HG02981 (cell line): Measurements from ENCODE around the gene SPDEF.

ENCODE experiments used
- ATAC-seq: cut with Tn5 transposase; IDR thresholded peaks from one replicate; pipeline ENCODE4 v1.9.1; 2021; ENCODE audit warnings: mild to moderate bottlenecking, moderate library complexity; ENCODE audit not compliant: unreplicated experiment

The SPDEF gene

GRCh38 chr6:34556031-34556471, at the start of gene SPDEF:
Gene SPDEF (minus strand): TSS chr6:34556329. CDS start chr6:34544455, 11,874 bp downstream.
- no peak for ATAC-seq

- ATAC-seq = no peak
Observed at GRCh38 chr6:34603707-34604106, 47.6 kb upstream of the SPDEF start.

- ATAC-seq = no peak
Observed at GRCh38 chr6:34602318-34603111, 46.4 kb upstream of the SPDEF start.

GRCh38 chr6:34601706-34602105, 45.6 kb upstream of the SPDEF start:
- ATAC-seq = no peak

GRCh38 chr6:34600796-34601195, 44.7 kb upstream of the SPDEF start:
- no peak for ATAC-seq

GRCh38 chr6:34600101-34600500, 44.0 kb upstream of the SPDEF start:
- no peak for ATAC-seq

- no peak for ATAC-seq
Observed at GRCh38 chr6:34598712-34599111, 42.6 kb upstream of the SPDEF start.

- ATAC-seq = no peak
Observed at GRCh38 chr6:34597605-34598353, 41.6 kb upstream of the SPDEF start.

- no peak for ATAC-seq
Observed at GRCh38 chr6:34596798-34597197, 40.7 kb upstream of the SPDEF start.

- ATAC-seq = no peak
Observed at GRCh38 chr6:34595332-34596184, 39.4 kb upstream of the SPDEF start.

GRCh38 chr6:34593701-34594100, 37.6 kb upstream of the SPDEF start:
- ATAC-seq = no peak

- ATAC-seq = no peak
Observed at GRCh38 chr6:34592208-34592952, 36.3 kb upstream of the SPDEF start.

GRCh38 chr6:34589691-34590090, 33.6 kb upstream of the SPDEF start:
- no peak for ATAC-seq

- ATAC-seq = no peak
Observed at GRCh38 chr6:34589140-34589539, 33.0 kb upstream of the SPDEF start.

GRCh38 chr6:34587851-34588250, 31.7 kb upstream of the SPDEF start:
- ATAC-seq = no peak

GRCh38 chr6:34587325-34587724, 31.2 kb upstream of the SPDEF start:
- no peak for ATAC-seq

- ATAC-seq = no peak
Observed at GRCh38 chr6:34586327-34587040, 30.4 kb upstream of the SPDEF start.

- ATAC-seq = no peak
Observed at GRCh38 chr6:34585512-34586061, 29.5 kb upstream of the SPDEF start.

- ATAC-seq = no peak
Observed at GRCh38 chr6:34585108-34585507, 29.0 kb upstream of the SPDEF start.

GRCh38 chr6:34584694-34585093, 28.6 kb upstream of the SPDEF start:
- no peak for ATAC-seq
